K562 (cell line): ENCODE data around the gene BAIAP2. TPM values are rescaled to one million over a fixed set of nuclear protein-coding genes. Genes with fewer than 3 reads are reported as not detected.

Experiments used
- ARID3A ChIP-seq: IDR thresholded peaks from 2 replicates; pipeline ENCODE4 v1.6.1; 2012; ENCODE audit warnings: low read depth, low read length, improper control_type of control experiment, borderline replicate concordance
- BHLHE40 ChIP-seq: IDR thresholded peaks from 2 replicates; pipeline ENCODE4 v1.6.1; 2011; ENCODE audit warnings: low read length, improper control_type of control experiment
- HDAC3 ChIP-seq: fragments of 450-650 bp; IDR thresholded peaks from 2 replicates; pipeline ENCODE4 v1.6.1; 2018; ENCODE audit warnings: borderline replicate concordance, mild to moderate bottlenecking, moderate library complexity; ENCODE audit not compliant: partially characterized antibody
- HNRNPLL ChIP-seq: fragments of 200-400 bp; formaldehyde crosslinking; IDR thresholded peaks from 2 replicates; pipeline ENCODE4 v1.6.1; 2017; ENCODE audit warnings: low read length, low read depth, mild to moderate bottlenecking; ENCODE audit not compliant: poor library complexity, severe bottlenecking
- MCM2 ChIP-seq: fragments of 450-650 bp; IDR thresholded peaks from 2 replicates; pipeline ENCODE4 v1.6.1; 2017; ENCODE audit warnings: low read depth, mild to moderate bottlenecking
- MCM5 ChIP-seq: fragments of 450-650 bp; IDR thresholded peaks from 2 replicates; pipeline ENCODE4 v1.6.1; 2016; ENCODE audit warnings: low read depth
- RBM34 ChIP-seq: fragments of 200-400 bp; formaldehyde crosslinking; IDR thresholded peaks from 2 replicates; pipeline ENCODE4 v1.6.1; 2018; ENCODE audit warnings: low read length, borderline replicate concordance; ENCODE audit not compliant: insufficient read depth
- TRIM25 ChIP-seq: fragments of 450-650 bp; IDR thresholded peaks from 2 replicates; pipeline ENCODE4 v1.7.0; 2016; ENCODE audit warnings: borderline replicate concordance
- XRCC5 ChIP-seq: fragments of 200-400 bp; formaldehyde crosslinking; IDR thresholded peaks from 2 replicates; pipeline ENCODE4 v1.6.1; 2017; ENCODE audit warnings: low read depth, mild to moderate bottlenecking, low read length
- polyA plus RNA-seq, 8 experiments: library from polyadenylated mRNA; depleted of rRNA in 4 of 8; stranded (reverse) in 5 of 8; unstranded in 3 of 8; fragments of >200 nt; fragmentation: Nextera tagmentation in 2 of 8; fragmentation: Illumina TruSeq in 1 of 8; extraction: Ambion mirVana in 2 of 8; extraction: Trizol in 1 of 8; gene quantifications; 2 replicates each; pipeline versions ENCODE4 v1.2.1 to v1.2.3, GENCODE V29; 2011 to 2014; ENCODE audit warnings: inconsistent platforms in 1 of 8, missing spikeins in 1 of 8
- total RNA-seq, 7 experiments: library from RNA; depleted of rRNA in 6 of 7; stranded (reverse); fragments of >200 nt in 6 of 7; fragmentation: Illumina TruSeq in 2 of 7; extraction: Trizol in 2 of 7; gene quantifications; 2 replicates each; pipeline versions ENCODE4 v1.2.1 to v1.2.3, GENCODE V29; 2011 to 2021; ENCODE audit warnings: low replicate concordance in 1 of 7
- TF ChIP-seq, protein P1 (sequence below): fragments of 450-650 bp; IDR thresholded peaks from 2 replicates; pipeline ENCODE4 v1.7.1; 2018; ENCODE audit warnings: mild to moderate bottlenecking, low read depth; ENCODE audit not compliant: partially characterized antibody
- TF ChIP-seq, protein P2 (sequence below): fragments of 200-400 bp; formaldehyde crosslinking; IDR thresholded peaks from 2 replicates; pipeline ENCODE4 v1.6.1; 2017; ENCODE audit warnings: mild to moderate bottlenecking, low read depth, low read length, moderate library complexity
- TF ChIP-seq, protein P3 (sequence below): fragments of 250-450 bp; sonication (Bioruptor Pico); IDR thresholded peaks from 2 replicates; pipeline ENCODE4 v1.9.0; 2021; ENCODE audit warnings: mild to moderate bottlenecking, inconsistent platforms
- TF ChIP-seq, protein P4 (sequence below): sonication (generic); formaldehyde crosslinking; IDR thresholded peaks from 2 replicates; pipeline ENCODE4 v1.8.1; 2023; ENCODE audit warnings: mild to moderate bottlenecking, missing genetic modification reagents, moderate library complexity

BAIAP2 gene
- total and polyA plus RNA-seq, 9 of the 15 experiments (the other 6 are each of a cell fraction or from before 2014, with no cell fraction given): 2.3 to 51.6 (median 18.4) TPM

- TF ChIP-seq, protein P1, sequence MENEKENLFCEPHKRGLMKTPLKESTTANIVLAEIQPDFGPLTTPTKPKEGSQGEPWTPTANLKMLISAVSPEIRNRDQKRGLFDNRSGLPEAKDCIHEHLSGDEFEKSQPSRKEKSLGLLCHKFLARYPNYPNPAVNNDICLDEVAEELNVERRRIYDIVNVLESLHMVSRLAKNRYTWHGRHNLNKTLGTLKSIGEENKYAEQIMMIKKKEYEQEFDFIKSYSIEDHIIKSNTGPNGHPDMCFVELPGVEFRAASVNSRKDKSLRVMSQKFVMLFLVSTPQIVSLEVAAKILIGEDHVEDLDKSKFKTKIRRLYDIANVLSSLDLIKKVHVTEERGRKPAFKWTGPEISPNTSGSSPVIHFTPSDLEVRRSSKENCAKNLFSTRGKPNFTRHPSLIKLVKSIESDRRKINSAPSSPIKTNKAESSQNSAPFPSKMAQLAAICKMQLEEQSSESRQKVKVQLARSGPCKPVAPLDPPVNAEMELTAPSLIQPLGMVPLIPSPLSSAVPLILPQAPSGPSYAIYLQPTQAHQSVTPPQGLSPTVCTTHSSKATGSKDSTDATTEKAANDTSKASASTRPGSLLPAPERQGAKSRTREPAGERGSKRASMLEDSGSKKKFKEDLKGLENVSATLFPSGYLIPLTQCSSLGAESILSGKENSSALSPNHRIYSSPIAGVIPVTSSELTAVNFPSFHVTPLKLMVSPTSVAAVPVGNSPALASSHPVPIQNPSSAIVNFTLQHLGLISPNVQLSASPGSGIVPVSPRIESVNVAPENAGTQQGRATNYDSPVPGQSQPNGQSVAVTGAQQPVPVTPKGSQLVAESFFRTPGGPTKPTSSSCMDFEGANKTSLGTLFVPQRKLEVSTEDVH: peak; percentile 17
- TF ChIP-seq XRCC5 (peak; percentile 83), MCM2 (no peak), ARID3A (0 out of 2 replicates have a peak, but pooled peaks have one; percentile 28), BHLHE40 (peak; percentile 93), MCM5 (no peak), HDAC3 (no peak), RBM34 (no peak), TRIM25 (no peak), HNRNPLL (peak; percentile 41)
- TF ChIP-seq, protein P2, sequence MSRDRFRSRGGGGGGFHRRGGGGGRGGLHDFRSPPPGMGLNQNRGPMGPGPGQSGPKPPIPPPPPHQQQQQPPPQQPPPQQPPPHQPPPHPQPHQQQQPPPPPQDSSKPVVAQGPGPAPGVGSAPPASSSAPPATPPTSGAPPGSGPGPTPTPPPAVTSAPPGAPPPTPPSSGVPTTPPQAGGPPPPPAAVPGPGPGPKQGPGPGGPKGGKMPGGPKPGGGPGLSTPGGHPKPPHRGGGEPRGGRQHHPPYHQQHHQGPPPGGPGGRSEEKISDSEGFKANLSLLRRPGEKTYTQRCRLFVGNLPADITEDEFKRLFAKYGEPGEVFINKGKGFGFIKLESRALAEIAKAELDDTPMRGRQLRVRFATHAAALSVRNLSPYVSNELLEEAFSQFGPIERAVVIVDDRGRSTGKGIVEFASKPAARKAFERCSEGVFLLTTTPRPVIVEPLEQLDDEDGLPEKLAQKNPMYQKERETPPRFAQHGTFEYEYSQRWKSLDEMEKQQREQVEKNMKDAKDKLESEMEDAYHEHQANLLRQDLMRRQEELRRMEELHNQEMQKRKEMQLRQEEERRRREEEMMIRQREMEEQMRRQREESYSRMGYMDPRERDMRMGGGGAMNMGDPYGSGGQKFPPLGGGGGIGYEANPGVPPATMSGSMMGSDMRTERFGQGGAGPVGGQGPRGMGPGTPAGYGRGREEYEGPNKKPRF: no peak
- TF ChIP-seq, protein P3, sequence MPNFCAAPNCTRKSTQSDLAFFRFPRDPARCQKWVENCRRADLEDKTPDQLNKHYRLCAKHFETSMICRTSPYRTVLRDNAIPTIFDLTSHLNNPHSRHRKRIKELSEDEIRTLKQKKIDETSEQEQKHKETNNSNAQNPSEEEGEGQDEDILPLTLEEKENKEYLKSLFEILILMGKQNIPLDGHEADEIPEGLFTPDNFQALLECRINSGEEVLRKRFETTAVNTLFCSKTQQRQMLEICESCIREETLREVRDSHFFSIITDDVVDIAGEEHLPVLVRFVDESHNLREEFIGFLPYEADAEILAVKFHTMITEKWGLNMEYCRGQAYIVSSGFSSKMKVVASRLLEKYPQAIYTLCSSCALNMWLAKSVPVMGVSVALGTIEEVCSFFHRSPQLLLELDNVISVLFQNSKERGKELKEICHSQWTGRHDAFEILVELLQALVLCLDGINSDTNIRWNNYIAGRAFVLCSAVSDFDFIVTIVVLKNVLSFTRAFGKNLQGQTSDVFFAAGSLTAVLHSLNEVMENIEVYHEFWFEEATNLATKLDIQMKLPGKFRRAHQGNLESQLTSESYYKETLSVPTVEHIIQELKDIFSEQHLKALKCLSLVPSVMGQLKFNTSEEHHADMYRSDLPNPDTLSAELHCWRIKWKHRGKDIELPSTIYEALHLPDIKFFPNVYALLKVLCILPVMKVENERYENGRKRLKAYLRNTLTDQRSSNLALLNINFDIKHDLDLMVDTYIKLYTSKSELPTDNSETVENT (CRISPR knock-in tag): no peak
- TF ChIP-seq, protein P4, sequence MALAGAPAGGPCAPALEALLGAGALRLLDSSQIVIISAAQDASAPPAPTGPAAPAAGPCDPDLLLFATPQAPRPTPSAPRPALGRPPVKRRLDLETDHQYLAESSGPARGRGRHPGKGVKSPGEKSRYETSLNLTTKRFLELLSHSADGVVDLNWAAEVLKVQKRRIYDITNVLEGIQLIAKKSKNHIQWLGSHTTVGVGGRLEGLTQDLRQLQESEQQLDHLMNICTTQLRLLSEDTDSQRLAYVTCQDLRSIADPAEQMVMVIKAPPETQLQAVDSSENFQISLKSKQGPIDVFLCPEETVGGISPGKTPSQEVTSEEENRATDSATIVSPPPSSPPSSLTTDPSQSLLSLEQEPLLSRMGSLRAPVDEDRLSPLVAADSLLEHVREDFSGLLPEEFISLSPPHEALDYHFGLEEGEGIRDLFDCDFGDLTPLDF (CRISPR knock-in tag): 0 out of 2 replicates have a peak, but pooled peaks have one; percentile 12
These were observed 59.8 kb downstream of the BAIAP2 start (continued) for GRCh38 chr17:81094509-81095382.
